Measurements from ENCODE around the gene ITIH4.

ITIH4 gene

DNA sequence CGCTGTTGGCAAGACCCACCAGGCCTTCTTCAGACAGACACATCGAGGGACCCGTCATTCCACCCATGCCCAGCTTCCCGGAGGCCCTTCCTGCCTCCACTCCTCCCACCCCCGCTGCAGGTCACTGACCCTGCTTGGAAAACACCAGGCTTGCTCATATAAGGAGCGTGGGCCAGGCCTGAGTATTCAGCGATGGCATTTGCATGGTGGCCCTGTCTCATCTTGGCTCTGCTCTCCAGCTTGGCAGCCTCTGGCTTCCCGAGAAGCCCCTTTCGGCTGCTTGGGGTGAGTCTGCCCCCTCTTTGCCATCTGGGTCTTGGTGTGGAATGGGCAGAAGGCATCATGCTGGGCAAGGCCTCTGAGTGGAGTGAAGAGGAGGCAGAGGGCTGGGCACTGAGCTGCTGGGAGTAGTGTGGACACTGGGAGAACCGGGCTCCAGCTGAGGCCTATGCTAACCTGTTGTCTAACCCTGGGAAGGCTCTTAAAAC, 35.8 kb downstream of the ITIH4 start, which contains the start of gene ITIH3:
TSS of gene ITIH3 (plus strand) at position 185 of the 488 bp plus-strand sequence. CDS start at position 193, 8 bp downstream.
- H3K27ac ChIP-seq (ENCODE audit: low read depth, low read length) = no peak within 1 kb of the TSS

DNA sequence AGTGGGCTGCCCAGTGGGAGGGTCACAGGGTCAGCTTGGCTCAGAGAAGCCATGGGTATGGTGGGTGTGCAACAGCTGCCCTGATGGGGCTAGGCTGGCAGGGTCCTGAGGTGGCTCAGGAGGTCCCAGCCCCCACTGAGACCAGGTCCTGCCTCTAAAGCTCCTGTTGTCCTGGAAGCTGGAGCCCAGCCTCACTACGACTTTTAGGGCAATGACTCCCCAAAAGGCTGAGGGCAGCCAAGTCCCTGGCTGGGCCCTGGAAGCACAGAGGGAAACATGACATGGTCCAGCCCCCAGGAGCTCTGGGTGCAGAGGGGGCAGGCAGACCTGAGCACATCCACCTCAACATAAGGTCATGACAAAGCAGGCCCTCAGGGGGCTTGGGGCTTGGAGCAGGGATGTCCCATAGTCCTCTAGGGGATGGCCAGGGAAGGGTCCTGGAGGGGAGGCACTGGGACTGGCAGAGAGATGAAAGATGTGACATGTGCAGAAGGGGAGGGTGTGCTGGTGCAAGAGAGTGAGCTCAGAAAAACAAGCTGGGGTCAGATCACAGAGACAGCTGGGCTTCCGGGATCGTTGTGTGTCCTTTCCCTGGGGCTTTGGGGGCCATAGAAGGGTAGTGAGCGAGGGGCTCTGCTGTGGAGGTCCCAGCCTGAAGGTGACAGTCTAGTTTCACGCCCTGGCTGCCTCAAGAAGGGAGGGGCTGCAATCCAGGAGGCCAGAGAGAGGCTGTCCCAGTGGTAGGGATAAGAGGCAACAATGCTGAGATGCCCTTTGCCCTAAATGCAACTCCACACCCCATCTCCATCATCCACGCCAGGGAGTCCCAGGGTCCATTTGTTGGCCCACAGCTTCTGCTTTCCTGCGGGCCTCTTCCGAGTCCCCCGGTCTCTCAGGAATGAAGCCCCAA, 36.5 kb downstream of the ITIH4 start:
- Histone ChIP-seq H3K27me3 (ENCODE audit: control insufficient read depth in 1 of 2, insufficient read depth in 2 of 2, low read length in 2 of 2) (no peaks in the 10 kb centered on the region), H3K9ac (ENCODE audit: low read length) (no peak overlapping the region), H3K36me3 (ENCODE audit: insufficient read depth, low read length) (no peaks in the 10 kb centered on the region), H3K4me3 (ENCODE audit: low read depth in 1 of 2, low read length in 2 of 2) (no peak overlapping the region), H3K27ac (ENCODE audit: low read depth, low read length) (no peak overlapping the region), H3K4me1 (ENCODE audit: insufficient read depth, low read length) (no peaks in the 10 kb centered on the region), H3K9me3 (ENCODE audit: low read length) (no peaks in the 10 kb centered on the region)

More for the DNA sequence above, 35.8 kb downstream of the ITIH4 start, which contains the start of gene ITIH3:
- H3K4me1 ChIP-seq (ENCODE audit: insufficient read depth, low read length) = no peaks in the 10 kb centered on the region
- no peaks in the 10 kb centered on the region for H3K27me3 ChIP-seq (ENCODE audit: control insufficient read depth in 1 of 2, insufficient read depth in 2 of 2, low read length in 2 of 2)
- no peak within 1 kb of the TSS for H3K4me3 ChIP-seq (ENCODE audit: low read depth in 1 of 2, low read length in 2 of 2)
- no peaks in the 10 kb centered on the region for H3K9me3 ChIP-seq (ENCODE audit: low read length)
- H3K9ac ChIP-seq (ENCODE audit: low read length) = no peak within 1 kb of the TSS
- no peaks in the 10 kb centered on the region for H3K36me3 ChIP-seq (ENCODE audit: insufficient read depth, low read length)

DNA sequence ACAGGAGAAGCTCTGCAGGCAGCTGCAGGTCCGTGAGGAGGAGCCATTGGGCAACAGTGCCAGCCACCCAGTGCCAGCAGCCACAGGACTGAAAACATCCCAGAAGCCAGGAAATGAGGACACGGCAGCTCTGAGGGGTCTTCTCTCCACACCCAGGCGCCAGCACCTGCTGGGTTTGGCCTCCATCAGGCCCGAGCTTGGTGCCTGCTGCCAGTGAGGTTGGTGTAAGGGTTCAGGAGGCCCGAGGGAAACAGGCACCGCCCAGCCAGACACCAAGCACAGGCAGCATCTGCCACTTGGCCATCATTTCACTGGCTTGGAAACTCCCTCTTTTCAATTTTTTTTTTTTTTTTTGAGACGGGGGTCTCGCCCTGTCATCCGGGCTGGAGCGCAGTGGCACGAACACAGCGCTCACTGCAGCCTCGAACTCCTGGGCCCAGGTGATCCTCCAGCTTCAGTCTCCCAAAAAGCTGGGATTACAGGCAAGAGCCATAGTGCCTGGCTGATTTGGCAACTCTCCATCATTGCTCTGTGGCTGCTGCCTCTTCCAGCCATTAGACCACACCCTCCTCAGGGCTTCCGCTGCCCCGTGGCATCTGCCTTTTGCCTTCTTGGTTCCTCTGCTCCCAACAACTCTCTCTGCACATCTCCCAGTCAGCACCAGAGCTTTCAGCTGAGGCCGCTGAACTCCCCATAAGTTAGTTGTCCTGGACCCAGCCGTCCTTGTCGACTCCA, 37.3 kb downstream of the ITIH4 start:
- Histone ChIP-seq H3K9me3 (ENCODE audit: low read length) (no peaks in the 10 kb centered on the region), H3K9ac (ENCODE audit: low read length) (no peak overlapping the region), H3K36me3 (ENCODE audit: insufficient read depth, low read length) (no peaks in the 10 kb centered on the region), H3K4me1 (ENCODE audit: insufficient read depth, low read length) (no peaks in the 10 kb centered on the region), H3K4me3 (ENCODE audit: low read depth in 1 of 2, low read length in 2 of 2) (no peak overlapping the region), H3K27me3 (ENCODE audit: control insufficient read depth in 1 of 2, insufficient read depth in 2 of 2, low read length in 2 of 2) (no peaks in the 10 kb centered on the region), H3K27ac (ENCODE audit: low read depth, low read length) (no peak overlapping the region)

DNA sequence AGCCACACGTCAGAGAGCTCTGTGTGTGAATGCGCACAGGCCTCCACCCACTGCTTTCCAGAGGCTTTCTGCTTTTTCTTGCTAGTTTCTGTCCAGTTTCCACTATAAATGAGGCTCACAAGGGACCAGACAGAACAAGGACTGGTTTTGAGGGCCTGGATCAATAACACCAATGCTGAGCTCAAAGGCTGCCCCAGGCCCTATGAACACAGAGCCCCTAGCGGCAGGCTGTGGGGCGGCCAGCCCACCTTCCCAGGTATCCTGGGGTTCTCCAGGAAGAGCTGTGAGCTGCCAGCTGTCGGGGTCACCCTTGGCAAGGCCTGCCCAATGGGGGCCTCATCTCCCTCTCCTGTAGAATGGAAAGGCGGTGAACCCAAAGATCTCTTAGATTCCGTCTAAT, 38.1 kb downstream of the ITIH4 start:
- Histone ChIP-seq H3K9ac (ENCODE audit: low read length) (no peak overlapping the region), H3K27me3 (ENCODE audit: control insufficient read depth in 1 of 2, insufficient read depth in 2 of 2, low read length in 2 of 2) (no peaks in the 10 kb centered on the region), H3K9me3 (ENCODE audit: low read length) (no peaks in the 10 kb centered on the region), H3K4me1 (ENCODE audit: insufficient read depth, low read length) (no peaks in the 10 kb centered on the region), H3K27ac (ENCODE audit: low read depth, low read length) (no peak overlapping the region), H3K4me3 (ENCODE audit: low read depth in 1 of 2, low read length in 2 of 2) (no peak overlapping the region), H3K36me3 (ENCODE audit: insufficient read depth, low read length) (no peaks in the 10 kb centered on the region)

DNA sequence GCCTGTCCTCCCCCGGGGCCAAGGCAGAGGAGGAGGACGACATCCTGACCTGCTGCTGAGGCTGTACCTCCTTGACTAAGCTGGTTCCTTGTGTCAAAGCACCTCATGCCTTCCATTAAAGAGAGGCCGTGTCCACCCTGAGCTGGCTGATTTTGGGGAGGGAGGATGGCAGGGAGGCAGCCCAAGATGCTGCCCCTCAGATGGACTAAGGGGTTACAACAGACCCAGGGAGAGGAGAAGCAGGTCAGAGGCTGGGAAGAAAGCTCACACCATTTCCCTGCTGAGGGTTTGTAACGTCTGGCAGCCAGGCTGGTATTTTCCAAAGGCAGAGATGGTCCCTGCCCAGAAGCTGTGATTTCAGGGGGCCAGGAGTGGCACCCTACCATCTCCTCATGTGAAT, 38.5 kb downstream of the ITIH4 start:
- no peaks in the 10 kb centered on the region for H3K4me1 ChIP-seq (ENCODE audit: insufficient read depth, low read length)
- no peaks in the 10 kb centered on the region for H3K36me3 ChIP-seq (ENCODE audit: insufficient read depth, low read length)
- H3K9me3 ChIP-seq (ENCODE audit: low read length) = no peaks in the 10 kb centered on the region
- H3K27ac ChIP-seq (ENCODE audit: low read depth, low read length) = no peak overlapping the region
- no peak overlapping the region for H3K4me3 ChIP-seq (ENCODE audit: low read depth in 1 of 2, low read length in 2 of 2)
- H3K27me3 ChIP-seq (ENCODE audit: control insufficient read depth in 1 of 2, insufficient read depth in 2 of 2, low read length in 2 of 2) = no peaks in the 10 kb centered on the region
- H3K9ac ChIP-seq (ENCODE audit: low read length) = no peak overlapping the region

DNA sequence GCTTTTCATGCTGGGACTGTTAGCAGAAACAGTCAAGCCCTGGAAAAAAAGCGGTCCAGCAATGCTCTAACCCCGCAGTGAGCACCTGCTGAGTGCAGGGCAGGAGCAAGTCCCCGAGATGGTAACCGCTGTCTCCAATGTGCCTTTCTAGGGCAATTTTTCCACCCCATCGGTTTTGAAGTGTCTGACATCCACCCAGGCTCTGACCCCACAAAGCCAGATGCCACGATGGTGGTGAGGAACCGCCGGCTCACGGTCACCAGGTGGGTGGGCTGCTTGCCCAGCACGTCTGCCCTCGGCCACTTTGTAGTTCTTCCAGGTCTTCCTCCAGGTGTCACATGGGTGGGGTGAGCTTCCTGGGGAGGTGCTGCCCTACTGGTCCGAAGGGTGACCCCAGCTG, 39.1 kb downstream of the ITIH4 start:
- H3K4me1 ChIP-seq (ENCODE audit: insufficient read depth, low read length) = no peaks in the 10 kb centered on the region
- no peak overlapping the region for H3K9ac ChIP-seq (ENCODE audit: low read length)
- H3K36me3 ChIP-seq (ENCODE audit: insufficient read depth, low read length) = no peaks in the 10 kb centered on the region
- no peak overlapping the region for H3K4me3 ChIP-seq (ENCODE audit: low read depth in 1 of 2, low read length in 2 of 2)
- H3K27ac ChIP-seq (ENCODE audit: low read depth, low read length) = no peak overlapping the region
- no peaks in the 10 kb centered on the region for H3K27me3 ChIP-seq (ENCODE audit: control insufficient read depth in 1 of 2, insufficient read depth in 2 of 2, low read length in 2 of 2)
- H3K9me3 ChIP-seq (ENCODE audit: low read length) = no peaks in the 10 kb centered on the region

DNA sequence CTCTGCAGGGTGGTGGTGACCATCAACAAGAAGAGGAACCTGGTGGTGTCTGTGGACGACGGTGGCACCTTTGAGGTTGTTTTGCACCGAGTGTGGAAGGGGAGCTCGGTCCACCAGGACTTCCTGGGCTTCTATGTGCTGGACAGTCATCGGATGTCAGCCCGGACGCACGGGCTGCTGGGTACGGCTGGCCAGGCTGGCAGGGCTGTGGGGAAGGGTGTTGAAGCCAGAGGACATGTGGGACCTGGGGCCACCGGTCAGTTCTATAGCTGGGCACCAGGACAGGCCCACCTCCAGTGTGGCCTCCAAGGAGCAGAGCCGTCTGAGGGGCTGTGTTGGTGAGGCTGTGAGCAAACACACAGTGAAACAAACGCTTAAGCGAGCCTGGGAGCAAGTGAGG, 39.7 kb downstream of the ITIH4 start:
- H3K9ac ChIP-seq (ENCODE audit: low read length) = no peak overlapping the region
- H3K4me3 ChIP-seq (ENCODE audit: low read depth in 1 of 2, low read length in 2 of 2) = no peak overlapping the region
- H3K36me3 ChIP-seq (ENCODE audit: insufficient read depth, low read length) = no peaks in the 10 kb centered on the region
- no peaks in the 10 kb centered on the region for H3K27me3 ChIP-seq (ENCODE audit: control insufficient read depth in 1 of 2, insufficient read depth in 2 of 2, low read length in 2 of 2)
- no peaks in the 10 kb centered on the region for H3K9me3 ChIP-seq (ENCODE audit: low read length)
- no peaks in the 10 kb centered on the region for H3K4me1 ChIP-seq (ENCODE audit: insufficient read depth, low read length)
- no peak overlapping the region for H3K27ac ChIP-seq (ENCODE audit: low read depth, low read length)

DNA sequence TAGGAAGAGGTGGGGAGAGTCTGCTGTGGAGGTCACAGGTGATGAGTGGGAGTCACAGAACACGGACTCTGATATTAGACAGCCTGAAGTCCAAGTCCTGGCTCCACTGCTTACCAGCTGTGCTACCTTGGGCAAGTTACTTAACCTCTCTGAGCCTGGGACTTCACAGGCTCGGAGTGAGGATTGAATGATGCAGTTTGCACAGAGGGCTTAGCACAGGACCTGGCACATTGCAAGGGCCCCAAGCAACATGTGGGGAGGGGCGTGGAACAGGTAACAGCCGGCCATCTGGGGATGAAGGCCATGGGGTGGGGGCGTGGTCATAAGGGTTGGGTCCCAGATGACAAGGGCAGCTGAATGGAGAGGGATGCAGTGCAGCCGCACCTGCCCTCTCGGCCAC, 40.1 kb downstream of the ITIH4 start:
- H3K36me3 ChIP-seq (ENCODE audit: insufficient read depth, low read length) = no peaks in the 10 kb centered on the region

DNA sequence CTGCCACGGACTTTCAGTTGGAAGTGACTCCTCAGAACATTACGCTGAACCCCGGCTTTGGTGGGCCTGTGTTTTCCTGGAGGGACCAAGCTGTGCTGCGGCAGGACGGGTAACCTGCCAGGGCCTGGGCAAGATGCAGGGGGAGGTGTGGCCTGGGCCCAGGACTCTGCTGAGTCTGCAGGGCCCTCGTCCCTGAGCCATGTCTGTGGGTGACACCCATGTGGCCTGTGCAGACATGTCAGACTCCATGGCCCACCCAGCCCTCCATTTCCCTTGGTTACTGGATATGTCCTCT, 40.8 kb downstream of the ITIH4 start:
- Histone ChIP-seq H3K27ac (ENCODE audit: low read depth, low read length) (no peak overlapping the region), H3K36me3 (ENCODE audit: insufficient read depth, low read length) (no peaks in the 10 kb centered on the region), H3K9ac (ENCODE audit: low read length) (no peak overlapping the region), H3K27me3 (ENCODE audit: control insufficient read depth in 1 of 2, insufficient read depth in 2 of 2, low read length in 2 of 2) (no peaks in the 10 kb centered on the region), H3K4me3 (ENCODE audit: low read depth in 1 of 2, low read length in 2 of 2) (no peak overlapping the region), H3K9me3 (ENCODE audit: low read length) (no peaks in the 10 kb centered on the region), H3K4me1 (ENCODE audit: insufficient read depth, low read length) (no peaks in the 10 kb centered on the region)

More for the DNA sequence above, 40.1 kb downstream of the ITIH4 start:
- H3K27ac ChIP-seq (ENCODE audit: low read depth, low read length) = no peak overlapping the region
- H3K27me3 ChIP-seq (ENCODE audit: control insufficient read depth in 1 of 2, insufficient read depth in 2 of 2, low read length in 2 of 2) = no peaks in the 10 kb centered on the region
- no peaks in the 10 kb centered on the region for H3K9me3 ChIP-seq (ENCODE audit: low read length)
- H3K9ac ChIP-seq (ENCODE audit: low read length) = no peak overlapping the region
- H3K4me3 ChIP-seq (ENCODE audit: low read depth in 1 of 2, low read length in 2 of 2) = no peak overlapping the region
- no peaks in the 10 kb centered on the region for H3K4me1 ChIP-seq (ENCODE audit: insufficient read depth, low read length)

DNA sequence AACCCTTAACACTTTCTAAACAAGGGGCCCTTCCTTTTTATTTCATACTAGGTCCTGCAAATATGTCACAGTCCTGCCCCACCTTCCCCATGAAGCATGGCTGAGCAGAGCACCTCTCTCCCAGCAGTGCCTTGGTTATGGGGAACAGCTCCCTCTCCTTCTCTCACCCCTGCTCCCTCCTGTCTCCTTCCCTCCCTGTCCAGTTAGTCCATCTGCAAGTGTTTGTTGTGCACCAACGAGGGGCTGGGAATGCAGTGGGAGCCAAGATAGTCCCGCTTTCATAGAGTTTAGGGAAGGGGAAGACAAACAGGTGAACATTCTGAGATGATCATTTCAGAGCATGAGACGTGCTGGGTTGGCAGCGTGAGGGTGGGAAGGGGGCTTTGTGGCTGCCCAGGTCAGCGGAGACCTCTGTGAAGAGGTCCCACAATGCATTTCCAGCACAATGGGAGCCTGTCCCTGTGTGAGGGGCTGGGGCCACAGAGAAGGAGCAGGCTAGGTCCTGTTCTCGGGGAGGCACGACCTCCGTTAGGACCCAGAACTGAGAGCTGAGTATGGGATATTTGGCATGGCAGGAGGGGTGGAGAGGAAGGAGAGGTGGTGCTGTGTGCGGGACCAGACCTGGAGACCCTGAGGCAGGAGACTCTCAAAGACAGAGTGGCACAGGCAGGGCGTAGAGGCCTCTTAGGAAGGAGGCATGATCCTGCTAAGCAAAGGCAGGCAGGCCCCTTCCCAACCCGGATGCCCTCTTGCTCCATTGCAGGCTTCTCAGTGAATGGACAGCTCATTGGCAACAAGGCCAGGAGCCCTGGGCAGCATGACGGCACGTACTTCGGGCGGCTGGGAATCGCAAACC, 41.4 kb downstream of the ITIH4 start:
- Histone ChIP-seq H3K9ac (ENCODE audit: low read length) (no peak overlapping the region), H3K4me1 (ENCODE audit: insufficient read depth, low read length) (no peaks in the 10 kb centered on the region), H3K36me3 (ENCODE audit: insufficient read depth, low read length) (no peaks in the 10 kb centered on the region), H3K27me3 (ENCODE audit: control insufficient read depth in 1 of 2, insufficient read depth in 2 of 2, low read length in 2 of 2) (no peaks in the 10 kb centered on the region), H3K4me3 (ENCODE audit: low read depth in 1 of 2, low read length in 2 of 2) (no peak overlapping the region), H3K9me3 (ENCODE audit: low read length) (no peaks in the 10 kb centered on the region), H3K27ac (ENCODE audit: low read depth, low read length) (no peak overlapping the region)

Measured in muscle layer of colon (tissue), 2 donors.